Ectodermal cell (in vitro differentiated cells): Measurements from ENCODE around the gene HLA-DQA2.
"Not testable (repeated sequence)": the region's sequence is repeated elsewhere in the genome, so short reads cannot be mapped to it uniquely, and the experiment has no call there.

Source experiments
- H3K27ac ChIP-seq: 2 replicates; pipeline ENCODE4 v1.7.0; 2013; ENCODE audit warnings: mild to moderate bottlenecking, low read depth, low read length; ENCODE audit not compliant: insufficient read depth, poor library complexity, severe bottlenecking
- H3K27me3 ChIP-seq: 2 replicates; pipeline ENCODE4 v1.7.0; 2013; ENCODE audit warnings: mild to moderate bottlenecking, low read length; ENCODE audit not compliant: insufficient read depth, control insufficient read depth, poor library complexity, severe bottlenecking
- H3K36me3 ChIP-seq: one replicate; pipeline ENCODE4 v1.7.0; 2013; ENCODE audit warnings: low read length; ENCODE audit not compliant: control insufficient read depth, insufficient read depth
- H3K4me1 ChIP-seq: one replicate; pipeline ENCODE4 v1.7.0; 2013; ENCODE audit warnings: low read length; ENCODE audit not compliant: control insufficient read depth, insufficient read depth
- H3K4me3 ChIP-seq: 2 replicates; pipeline ENCODE4 v1.7.0; 2013; ENCODE audit warnings: low read depth, low read length, control low read depth; ENCODE audit not compliant: insufficient read depth
- H3K9me3 ChIP-seq: 2 replicates; pipeline ENCODE4 v1.7.0; 2013; ENCODE audit warnings: mild to moderate bottlenecking, low read length, moderate library complexity; ENCODE audit not compliant: control insufficient read depth
- WGBS, 2 experiments: methylation state at CpG; one replicate each; pipeline ENCODE4 v1.1.7; 2013; ENCODE audit warnings: missing lambda C conversion rate in 2 of 2; 5-methylcytosine and 5-hydroxymethylcytosine counted together

The HLA-DQA2 gene

DNA sequence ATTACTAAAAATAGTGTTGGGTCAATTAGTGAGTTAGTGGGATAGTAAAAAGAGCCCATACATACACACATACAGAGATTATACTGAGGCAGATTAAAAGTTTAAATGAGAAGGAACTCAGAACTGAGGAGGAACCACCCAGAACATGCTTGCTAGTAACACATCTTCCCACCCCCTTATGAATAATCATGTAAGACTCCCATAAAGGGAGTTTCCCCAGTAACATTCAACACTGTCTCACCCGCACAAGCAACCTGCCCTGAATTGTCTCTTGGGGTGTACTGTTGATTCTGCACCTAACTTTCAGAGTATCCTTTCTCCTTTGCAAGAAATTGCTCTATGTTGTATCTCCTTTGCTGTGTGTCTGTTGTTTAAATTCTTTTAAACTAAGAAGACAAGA is 33.2 kb downstream of the HLA-DQA2 start:
- 73 to 83% methylated on average over 1 of the region's 1 CpG for WGBS, 2 experiments
- H3K27me3 ChIP-seq, result no peaks in the 10 kb centered on the region
- no peak overlapping the region for H3K4me3 ChIP-seq
- H3K27ac ChIP-seq, result no peak overlapping the region
- no peaks in the 10 kb centered on the region for H3K4me1 ChIP-seq
- H3K36me3 ChIP-seq, result no peaks in the 10 kb centered on the region
- no peaks in the 10 kb centered on the region for H3K9me3 ChIP-seq

DNA sequence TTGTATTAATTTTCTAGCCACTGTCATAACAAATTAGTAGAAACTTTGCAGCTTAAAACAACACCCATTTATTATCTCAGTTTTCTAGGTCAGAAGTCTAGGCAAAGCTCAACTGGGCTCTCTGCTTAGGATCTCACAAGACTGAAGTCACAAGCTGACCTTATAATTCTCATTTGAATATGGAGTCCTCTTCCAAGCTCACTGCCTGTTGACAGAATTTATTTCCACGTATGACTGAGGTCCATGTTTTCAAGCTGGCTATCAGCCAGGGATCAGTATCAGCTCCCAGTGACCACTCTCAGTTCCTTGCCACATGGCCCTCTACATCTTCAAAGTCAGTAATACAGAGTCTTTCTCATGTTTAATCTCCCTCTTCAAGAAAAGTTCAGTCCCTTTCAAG is 33.9 kb downstream of the HLA-DQA2 start:
- H3K27ac ChIP-seq, result no peak overlapping the region
- H3K4me1 ChIP-seq, result no peaks in the 10 kb centered on the region
- H3K9me3 ChIP-seq, result no peaks in the 10 kb centered on the region
- no peaks in the 10 kb centered on the region for H3K27me3 ChIP-seq
- WGBS, 2 experiments, result 74 to 77% methylated on average over 1 of the region's 1 CpG
- no peak overlapping the region for H3K4me3 ChIP-seq
- H3K36me3 ChIP-seq, result no peaks in the 10 kb centered on the region

DNA sequence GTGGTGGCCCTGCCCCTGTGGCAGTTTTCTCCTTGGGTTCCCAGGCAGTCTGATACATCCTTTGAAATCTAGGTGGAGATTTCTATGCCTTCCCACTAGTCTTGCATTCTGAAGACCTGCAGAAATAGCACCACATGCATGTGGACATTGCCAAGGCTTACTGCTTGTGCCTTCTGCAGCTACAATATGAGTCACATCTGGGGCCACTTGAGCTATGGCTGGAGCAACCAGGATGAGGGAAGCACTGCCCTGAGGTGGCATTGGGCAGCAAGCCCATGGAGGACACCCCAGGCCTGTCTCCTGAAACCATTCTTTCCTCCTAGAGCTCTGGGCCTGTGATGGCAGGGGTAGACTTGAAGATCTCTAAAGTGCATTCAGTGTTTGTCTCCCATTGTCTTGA is 37.8 kb downstream of the HLA-DQA2 start:
- Histone ChIP-seq H3K4me1 (no peaks in the 10 kb centered on the region), H3K9me3 (no peaks in the 10 kb centered on the region), H3K4me3 (no peak overlapping the region), H3K27ac (no peak overlapping the region), H3K36me3 (no peaks in the 10 kb centered on the region), H3K27me3 (no peaks in the 10 kb centered on the region)

DNA sequence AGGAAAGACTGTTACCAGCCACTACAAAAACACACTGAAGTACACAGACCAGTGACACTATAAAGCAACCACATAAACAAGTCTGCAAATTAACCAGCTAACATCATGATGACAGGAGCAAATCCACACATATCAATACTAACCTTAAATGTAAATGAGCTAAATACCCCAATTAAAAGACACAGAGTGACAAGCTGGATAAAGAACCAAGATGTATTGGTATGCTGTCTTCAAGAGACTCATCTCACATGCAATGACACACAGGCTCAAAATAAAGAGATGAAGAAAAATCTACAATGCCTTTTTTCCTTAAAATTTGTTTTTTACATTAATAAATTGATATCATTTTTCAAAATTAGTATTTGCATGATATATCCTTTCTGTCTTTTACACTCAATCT is 41.7 kb downstream of the HLA-DQA2 start:
- H3K27me3 ChIP-seq, H3K4me1 ChIP-seq: not testable (repeated sequence)

DNA sequence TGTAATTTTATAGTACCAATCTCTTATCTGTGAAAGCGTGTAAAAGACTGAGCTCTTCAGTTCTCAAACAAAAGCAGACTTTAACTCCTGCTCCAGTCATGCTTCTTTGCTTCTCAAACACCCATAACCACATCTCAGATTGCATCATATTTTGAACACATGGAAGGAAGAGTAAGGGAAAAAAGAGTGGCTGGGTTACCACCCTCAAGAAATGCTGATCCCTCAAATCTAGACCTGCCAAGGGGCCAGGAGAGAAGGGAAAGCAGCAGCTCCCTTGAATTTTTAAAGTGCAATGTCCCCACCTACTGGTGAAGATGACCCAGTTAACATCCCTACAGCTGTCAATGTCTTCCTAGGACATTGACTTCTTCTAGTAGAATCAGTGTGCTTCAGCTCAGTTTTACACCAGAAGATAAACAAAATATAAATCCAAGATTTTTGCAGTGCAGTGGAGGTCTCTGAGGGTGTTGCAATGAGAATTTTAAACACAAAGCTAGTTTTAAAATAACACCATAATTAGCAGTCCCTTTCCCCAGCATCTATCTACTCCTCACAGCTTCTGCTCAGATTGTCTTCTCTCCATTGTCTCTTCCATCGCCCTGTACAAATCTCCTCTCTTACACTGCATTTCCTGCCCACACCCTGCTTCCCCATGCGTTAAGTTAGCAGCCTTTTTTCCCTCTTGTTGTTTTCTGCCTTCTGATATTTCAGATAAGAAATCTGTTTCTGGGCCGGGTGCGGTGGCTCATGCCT is 44.8 kb downstream of the HLA-DQA2 start:
- Histone ChIP-seq H3K27ac (no peak overlapping the region), H3K27me3 (no peaks in the 10 kb centered on the region)
- WGBS, 2 experiments, result 68 to 70% methylated on average over 5 of the region's 5 CpGs

More for the DNA sequence above, 41.7 kb downstream of the HLA-DQA2 start:
- not testable (repeated sequence) for H3K36me3 ChIP-seq, H3K4me3 ChIP-seq, H3K27ac ChIP-seq, H3K9me3 ChIP-seq

DNA sequence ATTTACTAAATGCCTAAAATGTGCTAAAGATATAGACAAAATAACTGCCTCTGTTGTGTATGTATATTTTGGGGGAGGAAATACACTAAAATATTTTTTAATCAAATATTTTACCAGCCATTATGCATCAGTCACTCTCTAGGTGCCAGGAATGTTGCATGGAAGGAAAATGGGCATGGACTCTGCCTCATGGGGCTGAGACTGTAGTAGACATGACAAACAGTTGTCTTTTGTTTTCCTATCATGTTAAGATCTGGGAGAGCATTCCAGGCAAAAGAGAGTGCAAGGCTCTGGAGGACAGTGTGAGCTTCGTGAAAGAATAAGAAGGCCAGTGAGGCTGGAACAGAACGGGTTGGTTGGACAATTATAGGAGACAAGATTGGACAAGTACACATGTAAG is 49.1 kb downstream of the HLA-DQA2 start:
- no peaks in the 10 kb centered on the region for H3K4me1 ChIP-seq

More for the DNA sequence above, 44.8 kb downstream of the HLA-DQA2 start:
- H3K36me3 ChIP-seq, result no peaks in the 10 kb centered on the region
- no peak overlapping the region for H3K4me3 ChIP-seq
- H3K4me1 ChIP-seq, result no peaks in the 10 kb centered on the region
- H3K9me3 ChIP-seq, result no peaks in the 10 kb centered on the region

DNA sequence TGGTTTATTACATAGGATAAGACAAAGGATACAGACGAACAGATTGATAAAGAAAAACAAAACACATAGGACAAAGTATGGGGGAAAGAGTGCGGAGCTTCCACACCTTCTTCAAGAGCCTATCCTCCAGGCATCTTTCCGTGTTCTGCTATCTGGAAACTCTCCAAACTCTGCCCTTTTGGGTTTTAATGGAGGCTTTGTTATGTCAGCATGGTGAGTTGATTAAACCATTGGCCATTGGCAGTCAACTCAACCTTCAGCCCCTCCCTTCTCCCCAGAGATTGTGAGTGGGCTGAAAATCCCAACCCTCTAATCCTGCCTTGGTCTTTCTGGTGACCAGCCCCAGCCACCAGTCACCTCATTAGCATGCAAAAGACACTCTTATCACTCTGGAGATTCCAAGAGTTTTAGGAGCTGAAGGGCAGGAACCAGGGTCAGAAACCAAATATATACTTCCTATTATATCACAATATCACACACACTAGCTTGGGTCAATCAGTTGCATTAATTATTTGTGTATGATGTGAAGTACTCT is 51.8 kb downstream of the HLA-DQA2 start:
- Histone ChIP-seq H3K4me1 (no peaks in the 10 kb centered on the region), H3K27me3 (peaks cover 9% of the 10 kb centered on the region), H3K9me3 (no peaks in the 10 kb centered on the region), H3K27ac (no peak overlapping the region), H3K4me3 (no peak overlapping the region), H3K36me3 (no peaks in the 10 kb centered on the region)
- WGBS, 2 experiments, result 79 to 85% methylated on average over 3 of the region's 3 CpGs

More for the DNA sequence above, 49.1 kb downstream of the HLA-DQA2 start:
- no peaks in the 10 kb centered on the region for H3K9me3 ChIP-seq
- peaks cover under 1% of the 10 kb centered on the region for H3K27me3 ChIP-seq
- WGBS, 2 experiments, result 78 to 84% methylated on average over 2 of the region's 2 CpGs
- H3K27ac ChIP-seq, result no peak overlapping the region
- H3K4me3 ChIP-seq, result no peak overlapping the region
- no peaks in the 10 kb centered on the region for H3K36me3 ChIP-seq

DNA sequence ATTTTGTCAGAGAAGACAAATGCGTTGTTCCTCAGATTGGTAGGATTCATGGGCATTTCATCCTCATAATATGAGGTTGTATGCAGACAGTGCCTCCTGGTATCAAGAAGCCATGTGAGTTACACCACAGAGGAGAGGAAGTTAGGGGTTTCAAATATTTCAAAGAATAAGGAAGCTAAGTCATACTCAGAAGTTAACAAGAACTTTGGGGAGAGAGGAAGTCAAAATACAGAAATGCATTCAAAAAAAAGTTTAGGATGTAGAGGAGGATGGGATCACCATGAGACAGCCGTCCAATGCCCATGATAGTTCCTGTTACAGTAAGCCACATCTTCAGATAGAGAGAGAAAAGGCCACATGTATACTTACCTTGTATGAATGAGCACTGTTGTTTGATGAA is 53.3 kb downstream of the HLA-DQA2 start:
- no peak overlapping the region for H3K4me3 ChIP-seq
- WGBS, 2 experiments, result 88 to 95% methylated on average over 2 of the region's 2 CpGs
- H3K27me3 ChIP-seq, result peaks cover 9% of the 10 kb centered on the region

More for the DNA sequence above, 53.3 kb downstream of the HLA-DQA2 start:
- H3K4me1 ChIP-seq, result no peaks in the 10 kb centered on the region
- H3K36me3 ChIP-seq, result no peaks in the 10 kb centered on the region
- H3K9me3 ChIP-seq, result no peaks in the 10 kb centered on the region
- H3K27ac ChIP-seq, result no peak overlapping the region
